Measurements from ENCODE around the gene SLC2A13.
"Not testable (repeated sequence)": the region's sequence is repeated elsewhere in the genome, so short reads cannot be mapped to it uniquely, and the experiment has no call there.

Gene SLC2A13

GRCh38 chr12:39989501-39989900, 116.4 kb downstream of the SLC2A13 start:
- DNase-seq, result no peak

- DNase-seq, result no peak
Observed at GRCh38 chr12:39988574-39988973, 117.3 kb downstream of the SLC2A13 start.

GRCh38 chr12:39986674-39987073, 119.2 kb downstream of the SLC2A13 start:
- no peak for DNase-seq

- no peak for DNase-seq
Observed at GRCh38 chr12:39984670-39985069, 121.2 kb downstream of the SLC2A13 start.

- no peak for DNase-seq
Observed at GRCh38 chr12:39975374-39975918, 130.4 kb downstream of the SLC2A13 start.

GRCh38 chr12:39972119-39972518, 133.8 kb downstream of the SLC2A13 start:
- no peak for DNase-seq

GRCh38 chr12:39971348-39971747, 134.5 kb downstream of the SLC2A13 start:
- no peak for DNase-seq

- no peak for DNase-seq
Observed at GRCh38 chr12:39966721-39967120, 139.2 kb downstream of the SLC2A13 start.

- no peak for DNase-seq
Observed at GRCh38 chr12:39966256-39966655, 139.6 kb downstream of the SLC2A13 start.

GRCh38 chr12:39959467-39959866, 146.4 kb downstream of the SLC2A13 start:
- DNase-seq, result no peak

GRCh38 chr12:39959031-39959430, 146.8 kb downstream of the SLC2A13 start:
- DNase-seq, result no peak

- peak; percentile 7 for DNase-seq
Observed at GRCh38 chr12:39958377-39958776, 147.5 kb downstream of the SLC2A13 start.

GRCh38 chr12:39956725-39957124, 149.2 kb downstream of the SLC2A13 start:
- no peak for DNase-seq

GRCh38 chr12:39946361-39947280, 159.3 kb downstream of the SLC2A13 start:
- no peak for DNase-seq

GRCh38 chr12:39937119-39937518, 168.8 kb downstream of the SLC2A13 start:
- no peak for DNase-seq

- DNase-seq, result no peak
Observed at GRCh38 chr12:39935839-39936238, 170.0 kb downstream of the SLC2A13 start.

- no peak for DNase-seq
Observed at GRCh38 chr12:39935275-39935674, 170.6 kb downstream of the SLC2A13 start.

GRCh38 chr12:39931857-39932256, 174.0 kb downstream of the SLC2A13 start:
- DNase-seq, result no peak

GRCh38 chr12:39931231-39931630, 174.7 kb downstream of the SLC2A13 start:
- peak; percentile 7 for DNase-seq

GRCh38 chr12:39930101-39930500, 175.8 kb downstream of the SLC2A13 start:
- no peak for DNase-seq

GRCh38 chr12:39928181-39928899, 177.5 kb downstream of the SLC2A13 start:
- DNase-seq, result no peak

- DNase-seq, result no peak
Observed at GRCh38 chr12:39923364-39923763, 182.5 kb downstream of the SLC2A13 start.

- DNase-seq, result not testable (repeated sequence)
Observed at GRCh38 chr12:39922598-39922997, 183.3 kb downstream of the SLC2A13 start.

- no peak for DNase-seq
Observed at GRCh38 chr12:39920647-39921046, 185.2 kb downstream of the SLC2A13 start.

Measured in RPMI8226 (cell line).